Muscle layer of colon (tissue), 2 donors: ENCODE results near the gene PDGFA.

Source experiments
- H3K27ac ChIP-seq: one replicate; pipeline ENCODE4 v1.7.0; 2013; ENCODE audit warnings: low read depth, mild to moderate bottlenecking, low read length, moderate library complexity
- H3K27me3 ChIP-seq, 2 donors: one replicate each; pipeline ENCODE4 v1.7.0; 2013; ENCODE audit warnings: low read length in 2 of 2, mild to moderate bottlenecking in 2 of 2; ENCODE audit not compliant: insufficient read depth in 2 of 2, control insufficient read depth in 1 of 2
- H3K36me3 ChIP-seq: one replicate; pipeline ENCODE4 v1.7.0; 2013; ENCODE audit warnings: mild to moderate bottlenecking, low read length; ENCODE audit not compliant: insufficient read depth
- H3K4me1 ChIP-seq: one replicate; pipeline ENCODE4 v1.7.0; 2013; ENCODE audit warnings: mild to moderate bottlenecking, low read length; ENCODE audit not compliant: insufficient read depth
- H3K4me3 ChIP-seq, 2 donors: one replicate each; pipeline ENCODE4 v1.7.0; 2013; ENCODE audit warnings: low read length in 2 of 2, low read depth in 1 of 2, mild to moderate bottlenecking in 1 of 2, moderate library complexity in 1 of 2
- H3K9ac ChIP-seq: one replicate; pipeline ENCODE4 v1.7.0; 2013; ENCODE audit warnings: low read length
- H3K9me3 ChIP-seq: one replicate; pipeline ENCODE4 v1.7.0; 2013; ENCODE audit warnings: mild to moderate bottlenecking, low read length
- donor health status: abdominal sarcoma.
- donor health status: Adenocarcinoma of cecum.

Gene PDGFA

DNA sequence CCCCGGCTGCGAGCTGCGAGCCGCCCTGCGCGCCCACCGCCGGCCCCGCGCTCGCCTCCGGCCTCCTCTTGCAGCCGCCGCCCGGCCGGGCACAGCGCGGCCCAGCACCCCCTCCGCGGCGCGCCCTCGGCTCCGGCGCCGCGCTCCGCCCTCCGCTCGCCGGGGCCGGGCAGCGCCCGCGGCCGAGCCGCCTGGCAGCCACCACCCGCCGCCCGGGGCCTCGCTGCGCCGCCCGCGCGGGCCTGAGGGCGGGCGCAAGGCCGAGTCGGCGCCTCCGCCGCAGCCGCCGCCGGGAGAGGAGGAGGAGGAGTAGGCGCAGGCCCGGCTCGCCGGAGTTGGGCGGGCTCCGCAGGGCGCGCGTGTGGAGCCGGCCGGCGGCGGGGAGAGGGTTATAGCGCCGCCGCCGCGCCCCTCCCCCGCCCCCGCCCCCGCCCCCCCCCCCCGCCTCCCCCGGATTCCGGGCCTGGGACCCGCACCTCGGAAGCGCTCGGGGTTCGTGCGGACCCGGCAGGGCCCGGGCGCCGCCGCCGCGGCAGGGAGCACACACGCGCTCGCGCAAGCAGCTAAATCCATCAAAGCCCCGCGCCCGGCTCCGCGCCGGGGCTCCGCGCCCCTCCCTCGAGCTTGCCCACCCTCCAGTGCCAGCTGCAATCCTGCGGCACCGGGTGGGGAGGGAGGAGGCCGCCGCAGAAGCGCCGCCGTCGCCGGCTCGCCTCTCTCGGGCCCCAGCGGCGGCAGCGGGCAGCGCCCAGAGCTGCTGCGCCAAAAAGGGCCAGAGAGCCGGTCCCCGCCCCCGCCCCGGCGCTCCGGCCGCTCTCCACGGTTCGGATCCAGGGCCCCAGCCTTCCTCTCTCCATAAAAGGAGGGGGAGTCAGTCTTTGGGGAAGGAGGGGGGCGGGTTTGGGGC lies at the start of gene PDGFA:
Gene PDGFA (minus strand): TSS at position 363 of the 907 bp plus-strand sequence. CDS start 845 bp downstream, outside the sequence.
- peak within 1 kb of the TSS; percentile 49 for H3K9ac ChIP-seq
- H3K4me3 ChIP-seq: peak within 1 kb of the TSS; percentile 58 to 76
- H3K9me3 ChIP-seq: no peaks in the 10 kb centered on the region
- no peaks in the 10 kb centered on the region for H3K36me3 ChIP-seq
- H3K27me3 ChIP-seq: peaks cover 0 to 33% of the 10 kb centered on the region in 2 donors
- H3K27ac ChIP-seq: peak within 1 kb of the TSS; percentile 68
- peaks cover 21% of the 10 kb centered on the region for H3K4me1 ChIP-seq

- H3K9me3 ChIP-seq: no peaks in the 10 kb centered on the region
- no peak overlapping the region for H3K9ac ChIP-seq
- no peak overlapping the region for H3K4me3 ChIP-seq
- H3K36me3 ChIP-seq: no peaks in the 10 kb centered on the region
- H3K4me1 ChIP-seq: no peaks in the 10 kb centered on the region
- H3K27ac ChIP-seq: no peak overlapping the region
- no peaks in the 10 kb centered on the region for H3K27me3 ChIP-seq
These were observed 48.6 kb upstream of the PDGFA start for GRCh38 chr7:568031-568951.

DNA sequence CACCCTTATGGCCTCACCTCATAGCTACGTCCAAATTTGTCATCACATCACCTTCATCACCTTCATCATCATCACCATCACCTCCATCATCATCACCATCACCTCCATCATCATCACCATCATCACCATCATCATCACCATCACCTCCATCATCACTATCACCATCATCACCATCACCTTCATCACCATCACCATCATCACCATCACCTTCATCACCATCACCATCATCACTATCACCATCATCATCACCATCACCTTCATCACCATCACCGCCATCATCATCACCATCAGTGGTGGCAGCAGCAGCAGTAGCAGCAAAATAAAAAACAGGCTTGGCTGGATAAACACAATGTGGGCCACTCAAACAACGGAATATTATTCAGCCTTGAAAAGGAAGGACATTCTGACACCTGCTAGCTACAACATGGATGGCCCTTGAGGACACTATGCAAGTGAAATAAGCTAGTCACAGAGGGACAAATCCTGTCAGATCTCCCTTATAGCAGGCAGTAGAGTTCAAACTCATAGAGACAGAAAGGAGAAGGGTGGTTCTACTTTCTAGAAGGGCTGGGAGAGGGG lies 47.7 kb upstream of the PDGFA start:
- no peaks in the 10 kb centered on the region for H3K9me3 ChIP-seq
- no peaks in the 10 kb centered on the region for H3K4me1 ChIP-seq
- H3K27ac ChIP-seq: no peak overlapping the region
- H3K9ac ChIP-seq: no peak overlapping the region
- no peak overlapping the region for H3K4me3 ChIP-seq
- no peaks in the 10 kb centered on the region for H3K27me3 ChIP-seq
- no peaks in the 10 kb centered on the region for H3K36me3 ChIP-seq

- H3K9ac ChIP-seq: no peak overlapping the region
- no peaks in the 10 kb centered on the region for H3K4me1 ChIP-seq
- no peaks in the 10 kb centered on the region for H3K9me3 ChIP-seq
- no peaks in the 10 kb centered on the region for H3K36me3 ChIP-seq
- H3K4me3 ChIP-seq: no peak overlapping the region
- H3K27me3 ChIP-seq: no peaks in the 10 kb centered on the region
- H3K27ac ChIP-seq: no peak overlapping the region
These were observed 46.5 kb upstream of the PDGFA start for GRCh38 chr7:566100-566499.

- Histone ChIP-seq H3K27me3 (no peaks in the 10 kb centered on the region), H3K9me3 (no peaks in the 10 kb centered on the region), H3K27ac (no peak overlapping the region), H3K9ac (no peak overlapping the region), H3K36me3 (no peaks in the 10 kb centered on the region), H3K4me3 (no peak overlapping the region), H3K4me1 (no peaks in the 10 kb centered on the region)
These were observed 44.7 kb upstream of the PDGFA start for GRCh38 chr7:564176-564865.

DNA sequence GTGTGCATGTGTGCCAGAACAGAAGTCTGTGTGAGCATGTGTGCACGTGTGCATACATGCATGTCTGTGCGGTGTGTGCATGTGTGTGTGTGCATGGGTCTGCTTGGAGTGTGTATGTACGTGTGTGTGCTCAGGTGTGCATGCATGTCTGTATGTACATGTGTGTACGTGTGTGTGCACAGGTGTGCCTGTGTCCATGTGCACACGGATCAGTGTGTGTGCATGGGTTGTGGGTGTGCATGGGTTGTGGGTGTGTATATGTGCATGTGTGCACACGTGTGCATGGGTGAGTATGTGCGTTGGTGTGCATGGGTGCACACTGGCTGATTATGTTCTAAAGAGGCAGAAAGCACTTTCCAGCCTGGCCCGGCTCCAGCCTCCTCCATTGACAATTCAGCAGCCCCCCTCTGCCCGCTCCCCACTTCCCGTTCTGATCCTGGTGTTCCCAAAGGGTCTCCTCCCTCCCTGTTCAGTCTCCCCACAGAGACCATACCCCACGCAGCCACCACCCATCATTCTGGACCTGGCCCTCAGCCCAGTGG lies 44.1 kb upstream of the PDGFA start:
- H3K4me1 ChIP-seq: no peaks in the 10 kb centered on the region
- no peaks in the 10 kb centered on the region for H3K9me3 ChIP-seq
- no peak overlapping the region for H3K27ac ChIP-seq
- H3K27me3 ChIP-seq: no peaks in the 10 kb centered on the region
- H3K36me3 ChIP-seq: no peaks in the 10 kb centered on the region
- no peak overlapping the region for H3K9ac ChIP-seq
- H3K4me3 ChIP-seq: no peak overlapping the region

- H3K9ac ChIP-seq: no peak overlapping the region
- no peaks in the 10 kb centered on the region for H3K9me3 ChIP-seq
- no peak overlapping the region for H3K27ac ChIP-seq
- no peaks in the 10 kb centered on the region for H3K36me3 ChIP-seq
- H3K27me3 ChIP-seq: no peaks in the 10 kb centered on the region
- no peaks in the 10 kb centered on the region for H3K4me1 ChIP-seq
- no peak overlapping the region for H3K4me3 ChIP-seq
These were observed 43.4 kb upstream of the PDGFA start for GRCh38 chr7:562789-563628.

- Histone ChIP-seq H3K4me3 (no peak overlapping the region), H3K27me3 (no peaks in the 10 kb centered on the region), H3K4me1 (no peaks in the 10 kb centered on the region), H3K9ac (no peak overlapping the region), H3K36me3 (no peaks in the 10 kb centered on the region), H3K27ac (no peak overlapping the region), H3K9me3 (no peaks in the 10 kb centered on the region)
These were observed 42.7 kb upstream of the PDGFA start for GRCh38 chr7:562374-562675.

- no peaks in the 10 kb centered on the region for H3K36me3 ChIP-seq
- no peaks in the 10 kb centered on the region for H3K4me1 ChIP-seq
- H3K9ac ChIP-seq: no peak overlapping the region
- H3K27me3 ChIP-seq: no peaks in the 10 kb centered on the region
- H3K9me3 ChIP-seq: no peaks in the 10 kb centered on the region
- no peak overlapping the region for H3K4me3 ChIP-seq
- no peak overlapping the region for H3K27ac ChIP-seq
These were observed 42.2 kb upstream of the PDGFA start for GRCh38 chr7:561631-562373.
